GM20000 (cell line): Measurements from ENCODE around the gene PTPN1.
"Not testable (repeated sequence)": the region's sequence is repeated elsewhere in the genome, so short reads cannot be mapped to it uniquely, and the experiment has no call there.

ENCODE experiments used
- DNase-seq: peaks from one replicate; pipeline ENCODE4 v3.0.0; 2012; ENCODE audit warnings: low spot score
- TF ChIP-seq, protein P1 (sequence below): IDR thresholded peaks from 2 replicates; pipeline ENCODE4 v1.5.1; 2012; ENCODE audit warnings: mild to moderate bottlenecking, control low read depth; ENCODE audit errors: extremely low read depth, missing control alignments

The PTPN1 gene

GRCh38 chr20:50594231-50594590, 84.0 kb downstream of the PTPN1 start:
- no peak for DNase-seq
- TF ChIP-seq, protein P1, sequence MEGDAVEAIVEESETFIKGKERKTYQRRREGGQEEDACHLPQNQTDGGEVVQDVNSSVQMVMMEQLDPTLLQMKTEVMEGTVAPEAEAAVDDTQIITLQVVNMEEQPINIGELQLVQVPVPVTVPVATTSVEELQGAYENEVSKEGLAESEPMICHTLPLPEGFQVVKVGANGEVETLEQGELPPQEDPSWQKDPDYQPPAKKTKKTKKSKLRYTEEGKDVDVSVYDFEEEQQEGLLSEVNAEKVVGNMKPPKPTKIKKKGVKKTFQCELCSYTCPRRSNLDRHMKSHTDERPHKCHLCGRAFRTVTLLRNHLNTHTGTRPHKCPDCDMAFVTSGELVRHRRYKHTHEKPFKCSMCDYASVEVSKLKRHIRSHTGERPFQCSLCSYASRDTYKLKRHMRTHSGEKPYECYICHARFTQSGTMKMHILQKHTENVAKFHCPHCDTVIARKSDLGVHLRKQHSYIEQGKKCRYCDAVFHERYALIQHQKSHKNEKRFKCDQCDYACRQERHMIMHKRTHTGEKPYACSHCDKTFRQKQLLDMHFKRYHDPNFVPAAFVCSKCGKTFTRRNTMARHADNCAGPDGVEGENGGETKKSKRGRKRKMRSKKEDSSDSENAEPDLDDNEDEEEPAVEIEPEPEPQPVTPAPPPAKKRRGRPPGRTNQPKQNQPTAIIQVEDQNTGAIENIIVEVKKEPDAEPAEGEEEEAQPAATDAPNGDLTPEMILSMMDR: no peak

- TF ChIP-seq, protein P1: no peak
- DNase-seq: no peak
Measured at GRCh38 chr20:50594591-50595432, 84.6 kb downstream of the PTPN1 start.

DNA sequence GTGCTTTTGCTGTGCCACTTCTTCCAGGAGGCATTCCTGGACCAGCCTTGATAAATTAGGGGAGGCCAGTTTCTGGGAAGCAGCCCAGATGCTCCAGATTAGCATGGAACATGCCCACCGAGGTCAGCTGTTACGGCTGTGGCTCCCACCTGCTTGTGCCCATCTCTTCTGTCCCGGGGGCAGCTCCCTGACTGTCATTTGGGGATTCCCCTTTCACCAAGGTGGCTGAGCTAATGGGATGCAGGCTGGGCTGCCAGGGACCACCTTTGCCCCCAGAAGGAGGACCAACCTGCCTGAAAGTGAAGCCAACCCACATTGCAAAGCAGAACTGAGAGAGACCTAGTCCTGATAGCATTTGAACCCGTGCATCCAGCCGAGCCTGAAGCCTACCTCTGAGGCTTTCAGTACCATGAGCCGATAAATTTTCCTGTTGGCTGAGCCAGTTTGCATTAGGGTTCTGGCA, 85.3 kb downstream of the PTPN1 start:
- TF ChIP-seq, protein P1: no peak
- no peak for DNase-seq

GRCh38 chr20:50595988-50596693, 86.0 kb downstream of the PTPN1 start:
- TF ChIP-seq, protein P1: no peak
- no peak for DNase-seq

GRCh38 chr20:50596694-50597021, 86.5 kb downstream of the PTPN1 start:
- no peak for DNase-seq
- TF ChIP-seq, protein P1: no peak

DNA sequence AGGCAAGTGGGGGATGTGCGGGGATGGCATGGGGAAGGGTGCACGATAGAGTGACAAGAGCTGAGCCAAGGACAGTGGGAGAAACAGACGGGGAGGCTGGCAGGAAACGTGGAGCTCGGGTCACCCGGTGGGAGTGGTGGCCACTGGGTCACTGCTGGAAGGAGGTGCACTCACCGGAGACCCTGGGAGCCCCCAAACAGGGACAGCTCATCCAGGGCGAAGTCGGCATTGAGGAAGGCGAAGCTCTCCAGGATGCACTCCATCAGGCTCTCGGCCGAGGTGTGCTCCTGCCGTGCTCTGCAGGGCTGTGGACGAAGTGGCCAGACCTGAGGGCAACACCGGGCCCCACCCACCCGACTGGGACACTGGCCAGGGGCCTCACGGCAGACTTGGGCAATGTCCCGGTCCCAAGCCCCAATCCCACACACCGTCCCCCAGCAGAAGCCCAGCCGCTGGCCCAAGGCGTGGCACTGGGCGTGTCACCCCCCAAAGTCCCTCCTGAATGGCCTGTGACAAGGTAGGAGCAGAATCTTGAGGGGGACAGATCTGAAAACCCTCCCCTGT, 87.3 kb downstream of the PTPN1 start:
- DNase-seq: no peak
- TF ChIP-seq, protein P1: no peak

- DNase-seq: no peak
Measured at GRCh38 chr20:50598074-50598473, 87.9 kb downstream of the PTPN1 start.

DNA sequence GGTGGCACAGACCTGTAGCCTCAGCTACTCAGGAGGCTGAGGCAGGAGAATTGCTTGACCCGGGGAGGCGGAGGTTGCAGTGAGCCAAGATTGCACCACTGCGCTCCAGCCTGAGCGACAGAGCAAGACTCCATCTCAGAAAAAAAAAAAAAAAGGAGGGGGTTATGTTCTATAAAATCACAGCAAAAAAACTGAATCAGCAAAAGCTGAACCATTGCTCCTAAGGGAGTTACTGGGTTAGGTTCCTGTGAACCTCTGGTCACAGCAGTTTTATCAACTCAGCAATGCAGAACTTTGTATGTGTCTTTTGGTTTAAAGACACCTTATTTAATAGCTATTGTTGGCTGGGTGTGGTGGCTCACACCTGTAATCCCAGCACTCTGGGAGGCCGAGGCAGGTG, 88.6 kb downstream of the PTPN1 start:
- not testable (repeated sequence) for DNase-seq

More at GRCh38 chr20:50598074-50598473, 87.9 kb downstream of the PTPN1 start:
- TF ChIP-seq, protein P1: no peak
